Left ventricle myocardium inferior (tissue), 1 donor: ENCODE results near the gene TAF4B. TPM values are rescaled to one million over a fixed set of nuclear protein-coding genes. Genes with fewer than 3 reads are reported as not detected.

Experiments
- DNase-seq: peaks from one replicate; pipeline ENCODE4 v3.0.0-alpha.2; 2020
- H3K27ac ChIP-seq: fragments of 200-600 bp; replicated peaks from 2 replicates; pipeline ENCODE4 v1.8.0; 2021
- H3K27me3 ChIP-seq: fragments of 200-600 bp; 2 replicates; pipeline ENCODE4 v1.8.0; 2021; ENCODE audit warnings: low read depth
- H3K36me3 ChIP-seq: fragments of 200-600 bp; 2 replicates; pipeline ENCODE4 v1.8.0; 2021
- H3K4me1 ChIP-seq: fragments of 200-600 bp; 2 replicates; pipeline ENCODE4 v1.8.0; 2021
- H3K4me3 ChIP-seq: fragments of 200-600 bp; 2 replicates; pipeline ENCODE4 v1.8.0; 2021; ENCODE audit warnings: mild to moderate bottlenecking, moderate library complexity
- H3K9me3 ChIP-seq: fragments of 200-600 bp; replicated peaks from 2 replicates; pipeline ENCODE4 v1.8.0; 2021
- intact Hi-C: fragments of 100-400 bp; cut with micrococcal nuclease; formaldehyde crosslinking; loops from one replicate; pipeline ENCODE4 v1.11.0; 2022
- total RNA-seq: library from RNA; stranded (reverse); fragmentation: NEBNext Ultra II Directional; extraction: Animal tissue kit (Norgen Biotek cat#: 25700); gene quantifications from one replicate; pipeline ENCODE4 v1.2.1, GENCODE V29; 2021
- TF ChIP-seq, protein P1 (sequence below): fragments of 200-600 bp; IDR thresholded peaks from 2 replicates; pipeline ENCODE4 v1.8.0; 2021; ENCODE audit warnings: antibody characterized with exemption, mild to moderate bottlenecking, borderline replicate concordance
- donor health status: DM: no; HTN: yes; CAD: no; lungs with severe emphysema.

The TAF4B gene
- total RNA-seq, 1 donor from 2014 or later, result 1.1 TPM

GRCh38 chr18:26416652-26417150, 190.5 kb downstream of the TAF4B start:
- Histone ChIP-seq H3K27ac (no peak overlapping the region), H3K4me3 (no peak overlapping the region), H3K9me3 (no peaks in the 10 kb centered on the region), H3K4me1 (no peaks in the 10 kb centered on the region), H3K27me3 (no peaks in the 10 kb centered on the region), H3K36me3 (no peaks in the 10 kb centered on the region)
- TF ChIP-seq, protein P1, sequence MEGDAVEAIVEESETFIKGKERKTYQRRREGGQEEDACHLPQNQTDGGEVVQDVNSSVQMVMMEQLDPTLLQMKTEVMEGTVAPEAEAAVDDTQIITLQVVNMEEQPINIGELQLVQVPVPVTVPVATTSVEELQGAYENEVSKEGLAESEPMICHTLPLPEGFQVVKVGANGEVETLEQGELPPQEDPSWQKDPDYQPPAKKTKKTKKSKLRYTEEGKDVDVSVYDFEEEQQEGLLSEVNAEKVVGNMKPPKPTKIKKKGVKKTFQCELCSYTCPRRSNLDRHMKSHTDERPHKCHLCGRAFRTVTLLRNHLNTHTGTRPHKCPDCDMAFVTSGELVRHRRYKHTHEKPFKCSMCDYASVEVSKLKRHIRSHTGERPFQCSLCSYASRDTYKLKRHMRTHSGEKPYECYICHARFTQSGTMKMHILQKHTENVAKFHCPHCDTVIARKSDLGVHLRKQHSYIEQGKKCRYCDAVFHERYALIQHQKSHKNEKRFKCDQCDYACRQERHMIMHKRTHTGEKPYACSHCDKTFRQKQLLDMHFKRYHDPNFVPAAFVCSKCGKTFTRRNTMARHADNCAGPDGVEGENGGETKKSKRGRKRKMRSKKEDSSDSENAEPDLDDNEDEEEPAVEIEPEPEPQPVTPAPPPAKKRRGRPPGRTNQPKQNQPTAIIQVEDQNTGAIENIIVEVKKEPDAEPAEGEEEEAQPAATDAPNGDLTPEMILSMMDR, result no peak
- no peak for DNase-seq
- intact Hi-C loops, result no loop called here

DNA sequence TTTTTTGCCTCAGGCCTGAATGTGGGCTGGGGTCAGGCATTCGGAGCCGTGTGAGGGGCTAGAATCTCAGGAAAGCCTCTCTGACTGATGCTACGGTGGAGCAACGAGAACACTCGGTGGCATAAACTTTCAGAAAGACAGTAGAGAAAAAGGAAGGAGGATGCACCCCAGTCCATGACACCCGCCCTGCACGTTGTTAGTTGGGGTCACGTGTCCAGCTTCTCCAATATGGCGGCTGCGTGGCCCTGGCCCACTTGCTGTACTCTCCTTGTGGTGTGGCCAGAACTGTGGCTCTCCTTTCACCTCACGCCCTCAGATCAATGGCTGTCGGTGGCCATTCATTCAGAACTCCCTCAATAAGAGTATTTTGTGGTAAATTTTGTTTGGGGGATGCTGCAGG, 190.9 kb downstream of the TAF4B start:
- H3K27ac ChIP-seq, result no peak overlapping the region
- no peak for DNase-seq

DNA sequence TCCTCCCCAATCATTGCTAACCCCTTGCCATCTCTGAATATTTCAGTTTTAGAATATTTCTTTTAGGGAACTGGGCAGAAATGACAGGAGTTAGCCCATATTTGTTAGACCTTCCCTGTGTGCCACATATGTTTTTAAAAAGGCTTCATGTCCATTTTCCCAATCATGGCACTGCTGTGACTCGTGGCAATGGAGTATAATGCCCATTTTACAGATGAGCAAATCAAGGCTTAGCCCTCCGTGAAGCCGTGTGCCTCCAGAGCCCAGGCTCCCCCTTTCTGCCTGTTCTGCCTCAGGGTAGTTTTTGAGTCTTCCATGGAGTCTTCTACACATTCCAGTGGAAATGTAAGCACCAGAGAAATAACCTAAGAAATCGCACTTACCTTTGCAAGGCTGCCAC, 192.0 kb downstream of the TAF4B start:
- no peak for DNase-seq
- Histone ChIP-seq H3K36me3 (no peaks in the 10 kb centered on the region), H3K4me1 (no peaks in the 10 kb centered on the region), H3K27me3 (no peaks in the 10 kb centered on the region), H3K9me3 (no peaks in the 10 kb centered on the region), H3K4me3 (no peak overlapping the region), H3K27ac (no peak overlapping the region)
- intact Hi-C loops, result no loop called here
- TF ChIP-seq, protein P1, result no peak

More for the DNA sequence above, 190.9 kb downstream of the TAF4B start:
- Histone ChIP-seq H3K36me3 (no peaks in the 10 kb centered on the region), H3K27me3 (no peaks in the 10 kb centered on the region), H3K4me3 (no peak overlapping the region), H3K4me1 (no peaks in the 10 kb centered on the region), H3K9me3 (no peaks in the 10 kb centered on the region)
- TF ChIP-seq, protein P1, result no peak
- intact Hi-C loops, result no loop called here

- DNase-seq, result no peak
- H3K4me1 ChIP-seq, result no peaks in the 10 kb centered on the region
- intact Hi-C loops, result no loop called here
These were observed 193.5 kb downstream of the TAF4B start for GRCh38 chr18:26419746-26420145.

GRCh38 chr18:26421503-26421902, 195.3 kb downstream of the TAF4B start:
- intact Hi-C loops, result no loop called here
- Histone ChIP-seq H3K4me3 (no peak overlapping the region), H3K27ac (no peak overlapping the region), H3K27me3 (no peaks in the 10 kb centered on the region), H3K36me3 (no peaks in the 10 kb centered on the region), H3K9me3 (no peaks in the 10 kb centered on the region), H3K4me1 (no peaks in the 10 kb centered on the region)
- DNase-seq, result no peak
- TF ChIP-seq, protein P1, result no peak

More at GRCh38 chr18:26419746-26420145, 193.5 kb downstream of the TAF4B start:
- H3K36me3 ChIP-seq, result no peaks in the 10 kb centered on the region
- H3K4me3 ChIP-seq, result no peak overlapping the region
- H3K27me3 ChIP-seq, result no peaks in the 10 kb centered on the region
- H3K27ac ChIP-seq, result no peak overlapping the region
- TF ChIP-seq, protein P1, result no peak
- no peaks in the 10 kb centered on the region for H3K9me3 ChIP-seq
